Central memory CD4-positive, alpha-beta T cell (primary cell): Measurements from ENCODE around the gene INAFM1.
"Not testable (repeated sequence)": the region's sequence is repeated elsewhere in the genome, so short reads cannot be mapped to it uniquely, and the experiment has no call there.

Experiments
- DNase-seq: peaks from one replicate; pipeline ENCODE4 v3.0.0; 2022

INAFM1 gene

DNA sequence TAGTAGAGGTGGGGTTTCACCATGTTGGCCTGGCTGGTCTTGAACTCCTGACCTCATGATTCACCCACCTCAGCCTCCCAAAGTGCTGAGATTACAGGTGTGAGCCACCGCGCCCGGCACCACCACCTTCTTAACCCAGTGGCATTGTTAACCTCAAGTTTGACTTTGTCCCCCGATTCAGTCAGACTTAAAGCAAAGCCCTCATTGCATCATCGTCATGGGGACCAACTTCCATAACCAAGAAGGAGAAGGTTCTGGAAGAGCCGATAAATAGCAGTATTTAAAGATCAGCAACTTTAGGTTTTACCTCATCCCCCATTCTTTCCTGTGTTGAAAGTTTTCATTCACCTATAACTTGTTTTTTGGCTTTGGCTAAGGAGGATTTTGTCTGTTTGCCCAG is 6.7 kb upstream of the INAFM1 start:
- no peak for DNase-seq

- DNase-seq = no peak
Observed at GRCh38 chr19:47269596-47269995, 5.1 kb upstream of the INAFM1 start.

DNA sequence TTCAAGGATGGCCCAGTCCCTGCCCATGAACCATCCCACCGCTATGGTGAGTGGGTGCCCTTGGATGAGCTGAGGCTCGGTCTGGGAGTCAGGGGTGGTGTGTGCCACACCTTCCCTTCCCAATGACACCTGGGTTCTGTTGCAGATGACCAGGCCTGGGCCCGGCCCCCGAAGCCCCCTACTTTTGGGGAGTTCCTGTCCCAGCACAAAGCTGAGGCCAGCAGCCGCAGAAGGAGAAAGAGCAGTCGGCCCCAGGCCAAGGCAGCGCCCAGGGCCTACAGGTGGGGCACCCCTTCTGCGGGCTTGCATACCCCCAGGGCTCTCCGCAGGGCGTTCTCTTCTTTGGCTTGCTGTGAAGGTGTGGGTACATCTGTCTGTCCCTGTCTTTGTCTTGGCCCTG is 4.3 kb upstream of the INAFM1 start:
- DNase-seq = no peak

GRCh38 chr19:47271949-47272348 is 2.7 kb upstream of the INAFM1 start:
- DNase-seq = no peak

DNA sequence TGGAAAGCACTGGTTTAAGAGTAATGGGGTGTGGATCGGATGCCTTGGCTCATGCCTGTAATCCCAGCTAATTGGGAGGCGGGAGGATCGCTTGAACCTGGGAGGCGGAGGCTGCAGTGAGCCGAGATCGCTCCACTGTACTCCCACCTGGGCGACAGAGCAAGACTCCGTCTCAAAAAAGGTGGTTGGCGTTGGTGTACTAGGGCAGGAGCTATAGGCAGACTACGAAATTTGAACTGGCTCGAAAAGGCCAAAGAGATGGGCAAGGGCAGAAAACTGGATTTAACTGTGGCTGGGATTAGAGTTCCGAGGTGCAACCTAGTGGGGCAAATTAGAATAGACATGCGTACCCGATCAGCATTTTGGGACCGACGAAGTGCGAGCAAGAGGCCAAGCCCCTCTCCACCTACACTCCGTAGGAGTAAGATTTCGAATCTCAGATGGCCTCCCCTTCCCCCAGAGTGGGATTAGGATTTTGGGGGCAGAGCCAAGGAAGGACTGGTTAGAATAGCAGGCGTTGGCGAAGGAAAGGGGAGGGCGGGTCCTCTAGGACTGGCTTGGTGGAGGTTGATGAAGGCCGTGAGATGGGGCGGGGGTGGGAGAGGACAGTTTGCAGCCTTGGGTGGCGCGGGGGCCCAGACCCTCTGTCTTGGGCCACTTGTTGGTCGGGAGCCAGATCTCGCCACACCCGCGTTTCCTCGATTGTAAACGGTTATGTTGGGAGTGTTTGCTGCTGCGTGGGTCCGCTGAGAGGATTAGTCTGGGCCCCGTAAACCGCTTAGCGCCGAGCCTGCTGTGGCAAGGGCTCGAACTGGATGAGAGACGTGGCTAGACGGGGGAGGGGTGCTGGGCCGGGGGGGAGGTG is 2.0 kb upstream of the INAFM1 start:
- DNase-seq = no peak

- peak; percentile 86 for DNase-seq
Observed at GRCh38 chr19:47273313-47274070, 1.2 kb upstream of the INAFM1 start.

DNA sequence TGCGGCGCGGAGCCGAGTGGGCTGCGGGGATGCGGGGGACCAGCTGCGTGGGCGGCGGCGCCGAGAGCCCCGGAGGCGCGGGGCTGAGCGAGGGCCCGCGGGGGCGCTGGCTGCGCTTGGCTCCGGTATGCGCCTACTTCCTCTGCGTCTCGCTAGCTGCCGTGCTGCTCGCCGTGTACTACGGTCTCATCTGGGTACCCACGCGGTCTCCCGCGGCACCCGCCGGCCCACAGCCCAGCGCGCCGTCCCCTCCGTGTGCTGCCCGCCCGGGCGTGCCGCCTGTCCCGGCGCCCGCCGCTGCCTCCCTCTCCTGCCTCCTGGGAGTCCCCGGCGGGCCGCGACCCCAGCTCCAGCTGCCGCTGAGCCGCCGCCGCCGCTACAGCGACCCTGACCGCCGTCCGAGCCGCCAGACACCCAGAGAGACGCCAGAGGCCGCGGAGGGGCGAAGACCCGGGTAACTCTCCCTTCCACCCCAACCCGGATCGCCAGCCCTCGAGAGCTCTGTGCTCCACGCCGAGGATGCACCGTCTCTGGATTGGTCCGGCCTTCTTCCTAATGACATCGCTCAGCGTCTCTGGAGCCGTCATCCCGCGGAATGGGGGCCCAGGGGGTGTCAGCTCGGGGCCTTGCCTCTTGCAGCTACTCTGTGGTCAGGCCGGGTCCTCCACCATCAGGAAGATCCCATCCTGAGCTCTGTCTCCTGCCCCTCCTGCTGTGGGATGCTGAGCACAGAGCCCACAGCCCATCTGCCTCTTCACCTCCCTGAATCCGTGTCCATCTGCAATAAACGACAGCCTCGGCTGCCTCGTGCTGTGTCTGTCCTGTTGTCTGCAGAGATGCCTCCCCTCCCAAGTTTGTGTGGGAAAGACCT is 441 bp downstream of the INAFM1 start:
- DNase-seq = no peak

DNA sequence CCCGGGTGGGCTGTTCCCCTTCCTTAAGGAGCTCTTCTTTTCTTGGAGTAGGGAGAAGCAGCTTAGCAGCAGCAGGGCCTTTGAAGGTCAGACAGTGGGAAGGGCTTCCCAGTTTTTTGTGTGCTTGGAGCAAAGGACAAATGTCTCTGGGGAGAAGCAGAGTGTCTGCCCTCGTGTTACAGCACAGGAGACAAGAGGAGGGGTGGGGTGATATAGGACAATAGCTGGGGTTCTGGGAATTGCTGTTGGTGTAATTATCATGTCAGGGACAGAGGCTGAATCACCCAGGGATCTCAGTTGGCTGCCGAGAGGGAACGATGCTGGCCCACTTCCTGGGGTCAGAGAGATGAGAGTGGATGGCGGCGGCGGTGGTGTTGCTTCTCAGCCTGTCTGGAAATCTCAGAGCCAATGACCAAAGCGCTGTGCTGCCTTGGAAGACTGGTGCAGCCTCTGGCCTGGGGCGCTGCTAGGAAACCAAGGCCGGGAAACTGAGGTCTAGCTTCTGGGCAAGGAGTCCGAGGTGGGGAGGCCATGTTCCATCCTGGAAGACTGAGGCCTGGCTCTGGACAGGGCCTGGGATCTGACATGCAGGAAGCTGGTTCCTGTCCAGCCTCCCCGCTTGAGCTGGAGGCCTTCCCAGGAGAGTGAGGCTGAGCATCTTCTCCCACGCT is 1.2 kb downstream of the INAFM1 start:
- no peak for DNase-seq

GRCh38 chr19:47276513-47276912 is 1.8 kb downstream of the INAFM1 start:
- DNase-seq = not testable (repeated sequence)

DNA sequence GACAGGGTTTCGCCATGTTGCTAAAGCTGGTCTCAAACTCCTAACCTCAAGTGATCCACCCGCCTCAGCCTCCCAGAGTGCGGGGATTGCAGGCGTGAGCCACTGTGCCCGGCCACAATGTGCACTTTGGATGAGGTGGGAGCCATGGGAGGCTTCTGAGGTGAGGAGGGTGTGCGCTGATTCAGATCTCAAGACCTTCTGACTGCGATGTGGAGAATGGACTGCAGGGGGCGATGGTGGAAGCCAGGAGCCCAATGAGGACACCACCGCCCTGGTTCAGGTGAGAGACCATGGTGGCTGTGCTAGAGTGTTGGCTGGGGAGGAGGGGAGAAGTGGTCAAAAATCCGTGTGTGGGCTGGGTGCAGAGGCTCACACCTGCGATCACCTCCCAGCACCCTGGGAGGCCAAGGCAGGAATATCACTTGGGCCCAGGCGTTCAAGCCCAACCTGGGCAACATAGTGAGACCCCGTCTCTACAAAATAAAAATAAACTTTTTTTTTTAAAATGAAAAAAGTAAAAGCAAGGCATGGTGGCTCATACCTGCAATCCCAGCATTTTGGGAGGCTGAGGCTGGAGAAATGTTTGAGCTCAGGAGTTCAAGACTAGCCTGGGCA is 5.6 kb downstream of the INAFM1 start:
- DNase-seq = peak; percentile 24

- no peak for DNase-seq
Observed at GRCh38 chr19:47283405-47284059, 8.8 kb downstream of the INAFM1 start.

GRCh38 chr19:47284324-47284899 is 9.7 kb downstream of the INAFM1 start:
- peak; percentile 48 for DNase-seq

GRCh38 chr19:47296036-47296435 is 21.4 kb downstream of the INAFM1 start:
- peak; percentile 72 for DNase-seq

GRCh38 chr19:47300867-47301266 is 26.2 kb downstream of the INAFM1 start:
- not testable (repeated sequence) for DNase-seq

GRCh38 chr19:47302249-47302648 is 27.6 kb downstream of the INAFM1 start:
- no peak for DNase-seq

- DNase-seq = no peak
Observed at GRCh38 chr19:47303966-47304365, 29.3 kb downstream of the INAFM1 start.

GRCh38 chr19:47305309-47305751 is 30.6 kb downstream of the INAFM1 start:
- peak; percentile 44 for DNase-seq

DNA sequence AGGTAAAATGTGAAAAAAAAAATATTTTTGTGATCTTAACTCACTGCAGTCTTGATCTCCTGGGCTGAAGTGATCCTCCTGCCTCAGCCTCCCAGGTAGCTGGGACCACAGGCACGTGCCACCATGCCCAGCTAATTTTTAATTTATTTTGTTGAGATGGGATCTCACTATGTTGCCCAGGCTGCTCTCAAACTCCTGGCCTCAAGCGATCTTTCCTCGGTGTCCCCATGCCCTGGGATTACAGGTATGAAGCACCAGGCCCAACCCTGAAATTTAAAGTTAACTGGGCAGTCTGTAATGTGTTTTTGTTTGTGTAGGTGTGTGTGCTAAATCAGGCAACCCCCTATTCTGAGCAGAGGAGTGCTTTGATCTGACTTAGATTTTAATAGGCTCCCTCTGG is 31.6 kb downstream of the INAFM1 start:
- DNase-seq = no peak

DNA sequence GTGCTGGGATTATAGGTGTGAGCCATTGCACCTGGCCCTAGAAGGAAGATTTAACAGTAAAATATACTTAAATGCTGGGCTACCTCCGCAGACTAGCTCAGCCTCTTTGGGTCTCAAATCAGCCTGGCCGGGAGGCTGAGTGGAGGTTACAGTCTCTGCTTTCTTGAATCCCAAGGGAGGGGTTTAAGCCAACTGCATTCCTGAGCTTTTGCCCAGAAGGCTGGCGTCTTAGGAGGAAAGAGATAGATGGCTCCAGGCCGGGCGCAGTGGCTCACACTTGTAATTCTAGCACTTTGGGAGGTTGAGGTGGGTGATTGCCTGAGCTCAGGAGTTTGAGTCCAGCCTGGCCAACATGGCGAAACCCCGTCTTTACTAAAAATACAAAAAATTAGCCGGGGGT is 34.4 kb downstream of the INAFM1 start:
- no peak for DNase-seq

- no peak for DNase-seq
Observed at GRCh38 chr19:47309608-47310007, 34.9 kb downstream of the INAFM1 start, which contains the start of gene C5AR1. Gene C5AR1 (plus strand): TSS chr19:47309861. CDS start chr19:47309896, 35 bp downstream.

- DNase-seq = no peak
Observed at GRCh38 chr19:47310323-47310722, 35.6 kb downstream of the INAFM1 start.
